HEK293 (cell line): Measurements from ENCODE around the gene DNASE2.

Experiments used
- CTCF ChIA-PET: fragments of 350-600 bp; formaldehyde crosslinking; extraction: SDS; loops from one replicate; lab custom pipeline; 2021; ENCODE audit warnings: antibody characterized with exemption; lab: Yijun Ruan, JAX
- POLR2A ChIA-PET: fragments of 300-600 bp; formaldehyde crosslinking; extraction: SDS; loops from one replicate; lab custom pipeline; 2020; ENCODE audit warnings: antibody characterized with exemption, inconsistent platforms; lab: Yijun Ruan, JAX
- H3K27ac ChIP-seq: fragments of 200-500 bp; sonication (Bioruptor generic); 2 replicates; pipeline ENCODE4 v1.5.1; 2014; ENCODE audit warnings: low read depth, low read length, control low read depth, inconsistent platforms; ENCODE audit errors: extremely low read depth
- H3K36me3 ChIP-seq, 2 experiments: fragments of 200-500 bp in 1 of 2; sonication (Bioruptor generic) in 1 of 2; 1 replicate in 1 of 2; 2 replicates in 1 of 2; pipeline ENCODE4 v1.5.1; 2014 to 2017; ENCODE audit warnings: inconsistent platforms in 2 of 2, low read length in 2 of 2; ENCODE audit not compliant: control insufficient read depth in 2 of 2, insufficient read depth in 1 of 2
- H3K4me1 ChIP-seq: fragments of 200-500 bp; sonication (Bioruptor generic); 2 replicates; pipeline ENCODE4 v1.5.1; 2014; ENCODE audit warnings: mild to moderate bottlenecking, low read length, inconsistent platforms; ENCODE audit not compliant: control insufficient read depth, insufficient read depth
- H3K4me3 ChIP-seq: 2 replicates; pipeline ENCODE4 v1.5.1; 2011; ENCODE audit warnings: low read depth, mild to moderate bottlenecking, control low read depth, low read length, moderate library complexity
- H3K9me3 ChIP-seq: fragments of 200-500 bp; sonication (Bioruptor generic); 2 replicates; pipeline ENCODE4 v1.5.1; 2014; ENCODE audit warnings: low read depth, low read length, inconsistent platforms; ENCODE audit not compliant: control insufficient read depth, insufficient read depth
- EGR2 ChIP-seq: fragments of 450-650 bp; formaldehyde crosslinking; IDR thresholded peaks from 2 replicates; pipeline ENCODE4 v1.5.1; 2016; ENCODE audit warnings: low read depth, missing biosample characterization, missing genetic modification characterization
- OVOL3 ChIP-seq: fragments of 450-650 bp; formaldehyde crosslinking; IDR thresholded peaks from 2 replicates; pipeline ENCODE4 v1.5.1; 2016; ENCODE audit warnings: missing biosample characterization, missing genetic modification characterization
- SCRT2 ChIP-seq: fragments of 450-650 bp; formaldehyde crosslinking; IDR thresholded peaks from 2 replicates; pipeline ENCODE4 v1.5.1; 2016; ENCODE audit warnings: missing biosample characterization, missing genetic modification characterization
- TSHZ1 ChIP-seq: fragments of 450-650 bp; formaldehyde crosslinking; IDR thresholded peaks from 2 replicates; pipeline ENCODE4 v1.5.1; 2016; ENCODE audit warnings: missing biosample characterization, missing genetic modification characterization, borderline replicate concordance
- ZBTB26 ChIP-seq: fragments of 450-650 bp; formaldehyde crosslinking; optimal IDR thresholded peaks from 2 replicates; pipeline ENCODE3; 2016; ENCODE audit warnings: missing biosample characterization, mild to moderate bottlenecking, missing genetic modification characterization
- ZBTB49 ChIP-seq: fragments of 450-650 bp; formaldehyde crosslinking; IDR thresholded peaks from 2 replicates; pipeline ENCODE4 v1.5.1; 2016; ENCODE audit warnings: missing biosample characterization, missing genetic modification characterization, low read depth
- ZNF112 ChIP-seq: fragments of 450-650 bp; formaldehyde crosslinking; IDR thresholded peaks from 2 replicates; pipeline ENCODE4 v1.5.0; 2017; ENCODE audit warnings: missing biosample characterization, missing genetic modification characterization
- ZNF121 ChIP-seq: fragments of 450-650 bp; formaldehyde crosslinking; IDR thresholded peaks from 2 replicates; pipeline ENCODE4 v1.5.1; 2016; ENCODE audit warnings: missing biosample characterization, missing genetic modification characterization
- ZNF146 ChIP-seq: fragments of 450-650 bp; formaldehyde crosslinking; IDR thresholded peaks from 2 replicates; pipeline ENCODE4 v1.5.1; 2016; ENCODE audit warnings: missing biosample characterization, missing genetic modification characterization
- ZNF214 ChIP-seq: fragments of 450-650 bp; formaldehyde crosslinking; IDR thresholded peaks from 2 replicates; pipeline ENCODE4 v1.5.1; 2017; ENCODE audit warnings: missing biosample characterization, mild to moderate bottlenecking, missing genetic modification characterization, borderline replicate concordance
- ZNF280D ChIP-seq: fragments of 450-650 bp; formaldehyde crosslinking; IDR thresholded peaks from 2 replicates; pipeline ENCODE4 v1.5.1; 2016; ENCODE audit warnings: missing biosample characterization, missing genetic modification characterization
- ZNF341 ChIP-seq: fragments of 450-650 bp; formaldehyde crosslinking; IDR thresholded peaks from 2 replicates; pipeline ENCODE4; 2016; ENCODE audit warnings: low read depth, missing biosample characterization, missing genetic modification characterization
- ZNF350 ChIP-seq: fragments of 450-650 bp; formaldehyde crosslinking; IDR thresholded peaks from 2 replicates; pipeline ENCODE4 v1.5.0; 2017; ENCODE audit warnings: missing biosample characterization, mild to moderate bottlenecking, missing genetic modification characterization
- ZNF366 ChIP-seq: fragments of 450-650 bp; formaldehyde crosslinking; conservative IDR thresholded peaks from 2 replicates; pipeline ENCODE4 v1.5.1; 2016; ENCODE audit warnings: missing biosample characterization, missing genetic modification characterization
- ZNF426 ChIP-seq: fragments of 450-650 bp; formaldehyde crosslinking; IDR thresholded peaks from 2 replicates; pipeline ENCODE4 v1.5.1; 2017; ENCODE audit warnings: missing biosample characterization, missing genetic modification characterization, mild to moderate bottlenecking, inconsistent platforms, moderate library complexity
- ZNF600 ChIP-seq: fragments of 450-650 bp; formaldehyde crosslinking; IDR thresholded peaks from 2 replicates; pipeline ENCODE4 v1.5.1; 2016; ENCODE audit warnings: missing biosample characterization, missing genetic modification characterization
- ZNF76 ChIP-seq: fragments of 450-650 bp; formaldehyde crosslinking; IDR thresholded peaks from 2 replicates; pipeline ENCODE4; 2016; ENCODE audit warnings: low read depth, missing biosample characterization, missing genetic modification characterization, borderline replicate concordance
- ZNF837 ChIP-seq: fragments of 450-650 bp; formaldehyde crosslinking; IDR thresholded peaks from 2 replicates; pipeline ENCODE4 v1.5.1; 2016; ENCODE audit warnings: missing biosample characterization, missing genetic modification characterization
- ZSCAN4 ChIP-seq: fragments of 450-650 bp; formaldehyde crosslinking; IDR thresholded peaks from 2 replicates; pipeline ENCODE4 v1.5.1; 2017; ENCODE audit warnings: missing biosample characterization, missing genetic modification characterization
- TF ChIP-seq, protein P1 (sequence below): fragments of 450-650 bp; formaldehyde crosslinking; IDR thresholded peaks from 2 replicates; pipeline ENCODE4 v1.5.0; 2017; ENCODE audit warnings: missing biosample characterization, missing genetic modification characterization, borderline replicate concordance

The DNASE2 gene

DNA sequence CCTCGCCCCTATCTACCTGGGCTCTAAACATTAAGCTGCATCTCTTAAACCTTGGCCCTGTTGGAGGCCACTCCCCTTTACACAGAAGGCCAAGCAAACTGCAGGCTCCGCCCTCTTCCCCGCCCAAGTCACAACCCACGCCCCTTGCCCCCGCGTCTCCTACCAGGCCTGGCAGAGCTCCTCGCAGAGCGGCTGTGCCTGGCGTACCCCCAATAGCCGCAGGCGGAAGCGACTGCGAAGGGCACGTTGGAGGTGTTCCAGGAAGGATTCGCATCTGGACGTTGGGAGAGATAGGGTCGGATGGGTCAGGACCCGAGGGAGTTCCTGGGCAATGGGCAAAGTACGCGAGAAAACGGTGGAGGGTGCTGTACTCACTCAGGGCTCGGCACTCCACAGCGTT is 52.8 kb downstream of the DNASE2 start (continued):
- TF ChIP-seq ZNF837 (tag by site-specific recombination) (no peak), SCRT2 (tag by site-specific recombination) (no peak), ZBTB26 (tag by site-specific recombination) (no peak), ZBTB49 (tag by site-specific recombination) (no peak), ZNF426 (tag by site-specific recombination) (no peak), ZNF350 (tag by site-specific recombination) (no peak)
- TF ChIP-seq, protein P1, sequence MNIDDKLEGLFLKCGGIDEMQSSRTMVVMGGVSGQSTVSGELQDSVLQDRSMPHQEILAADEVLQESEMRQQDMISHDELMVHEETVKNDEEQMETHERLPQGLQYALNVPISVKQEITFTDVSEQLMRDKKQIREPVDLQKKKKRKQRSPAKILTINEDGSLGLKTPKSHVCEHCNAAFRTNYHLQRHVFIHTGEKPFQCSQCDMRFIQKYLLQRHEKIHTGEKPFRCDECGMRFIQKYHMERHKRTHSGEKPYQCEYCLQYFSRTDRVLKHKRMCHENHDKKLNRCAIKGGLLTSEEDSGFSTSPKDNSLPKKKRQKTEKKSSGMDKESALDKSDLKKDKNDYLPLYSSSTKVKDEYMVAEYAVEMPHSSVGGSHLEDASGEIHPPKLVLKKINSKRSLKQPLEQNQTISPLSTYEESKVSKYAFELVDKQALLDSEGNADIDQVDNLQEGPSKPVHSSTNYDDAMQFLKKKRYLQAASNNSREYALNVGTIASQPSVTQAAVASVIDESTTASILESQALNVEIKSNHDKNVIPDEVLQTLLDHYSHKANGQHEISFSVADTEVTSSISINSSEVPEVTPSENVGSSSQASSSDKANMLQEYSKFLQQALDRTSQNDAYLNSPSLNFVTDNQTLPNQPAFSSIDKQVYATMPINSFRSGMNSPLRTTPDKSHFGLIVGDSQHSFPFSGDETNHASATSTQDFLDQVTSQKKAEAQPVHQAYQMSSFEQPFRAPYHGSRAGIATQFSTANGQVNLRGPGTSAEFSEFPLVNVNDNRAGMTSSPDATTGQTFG (tag by site-specific recombination), result no peak

GRCh38 chr19:12825254-12826131 is 55.8 kb downstream of the DNASE2 start:
- no peak overlapping the region for H3K4me3 ChIP-seq
- CTCF ChIA-PET, result interaction anchor here (0.6 to 2.7 kb wide), 10 partner anchors 9 to 140 kb away, joined by 3 to 13 read pairs (median 4); partner anchors contain the start of gene RTBDN
- POLR2A ChIA-PET, result interaction anchor here (1.5 kb wide), 1 partner anchor 20 kb away, joined by 3 read pairs; the partner anchor contains the start of gene RNASEH2A
- no peak for TF ChIP-seq ZNF214 (tag by site-specific recombination)
- no peak for TF ChIP-seq ZNF366
- TF ChIP-seq ZNF341 (tag by site-specific recombination), result peak; percentile 51
- no peak for TF ChIP-seq ZNF121 (tag by site-specific recombination)
- no peak for TF ChIP-seq ZNF280D (tag by site-specific recombination)
- TF ChIP-seq TSHZ1 (tag by site-specific recombination), result no peak
- no peak for TF ChIP-seq ZSCAN4 (tag by site-specific recombination)
- TF ChIP-seq EGR2 (tag by site-specific recombination), result no peak
- TF ChIP-seq ZNF112 (tag by site-specific recombination), result no peak
- TF ChIP-seq ZNF146 (tag by site-specific recombination), result no peak
- TF ChIP-seq OVOL3 (tag by site-specific recombination), result no peak
- no peak; the same call in 1 of the 2 replicates for TF ChIP-seq ZNF76 (tag by site-specific recombination)
- TF ChIP-seq ZNF600 (tag by site-specific recombination), result peak; percentile 60; the same call in 1 of the 2 replicates

More at GRCh38 chr19:12825254-12826131, 55.8 kb downstream of the DNASE2 start:
- Histone ChIP-seq H3K36me3 (no peaks in the 10 kb centered on the region), H3K9me3 (no peaks in the 10 kb centered on the region), H3K4me1 (no peaks in the 10 kb centered on the region), H3K27ac (no peak overlapping the region)
